Activated gamma-delta T cell (primary cell): Measurements from ENCODE around the gene DMXL1.

Experiments
- DNase-seq: peaks from one replicate; lab custom pipeline; 2025; lab: John Stamatoyannopoulos, UW

Gene DMXL1

DNA sequence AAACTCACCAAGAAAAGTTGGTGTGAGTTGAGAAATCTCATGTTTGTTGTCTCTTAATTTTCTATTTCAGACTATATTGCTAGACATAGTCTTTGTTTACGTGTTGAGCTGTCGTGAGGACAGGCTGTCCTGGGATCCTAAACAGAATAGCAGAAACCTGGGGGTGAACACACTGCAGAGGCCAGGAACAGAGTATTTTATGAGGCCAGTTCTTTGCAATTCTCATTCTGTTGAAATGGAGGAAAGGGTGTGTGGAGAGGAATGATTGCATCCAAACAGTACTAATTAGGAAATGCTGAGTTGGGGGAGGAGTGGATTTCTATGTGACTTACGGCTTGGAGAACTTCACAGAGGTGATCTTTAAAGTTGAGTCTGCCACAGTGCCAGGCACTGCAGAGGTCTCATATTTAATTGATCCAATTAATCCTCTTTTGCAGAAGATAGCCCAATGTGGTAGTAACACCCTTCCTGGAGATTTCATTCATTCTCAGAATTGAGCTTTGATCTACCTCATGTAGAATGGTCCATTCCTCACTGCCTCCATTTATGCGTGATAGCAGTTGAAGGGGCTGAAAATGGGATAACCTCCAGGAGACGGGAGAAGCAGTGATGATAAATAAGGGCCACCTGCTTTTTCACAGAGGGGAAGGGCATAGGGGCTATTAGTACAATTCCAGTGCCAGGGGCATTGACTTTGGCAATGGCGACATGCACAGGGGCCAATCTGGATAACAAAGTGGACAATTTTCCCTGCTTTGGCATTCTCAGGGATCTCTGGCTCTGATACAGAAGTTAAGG lies 200.3 kb downstream of the DMXL1 start:
- DNase-seq, result no peak

GRCh38 chr5:119271758-119272730 lies 201.2 kb downstream of the DMXL1 start:
- DNase-seq, result no peak

DNA sequence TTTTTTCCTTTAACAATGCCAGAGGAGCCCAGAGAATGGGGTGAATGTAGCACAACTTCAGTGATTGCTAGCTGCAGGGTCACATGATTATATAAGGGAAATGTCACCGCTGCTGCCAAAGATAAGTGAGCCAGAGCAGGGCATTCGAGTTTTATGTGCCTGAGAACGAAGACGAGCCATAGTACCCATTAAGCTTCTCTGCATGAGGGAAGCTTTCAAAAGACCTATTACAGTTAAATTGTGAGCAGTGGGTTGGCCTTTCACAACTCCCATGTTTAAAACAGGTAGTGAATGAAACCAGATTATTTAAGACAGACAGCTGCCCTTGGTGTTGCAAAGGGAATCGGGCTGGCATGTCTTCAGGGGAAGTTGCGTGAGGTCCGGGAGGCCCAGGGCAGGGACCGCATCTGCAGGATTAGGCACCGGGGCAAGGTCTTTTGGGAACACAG lies 202.5 kb downstream of the DMXL1 start:
- no peak for DNase-seq

- no peak for DNase-seq
Observed at GRCh38 chr5:119274030-119274766, 203.3 kb downstream of the DMXL1 start.

DNA sequence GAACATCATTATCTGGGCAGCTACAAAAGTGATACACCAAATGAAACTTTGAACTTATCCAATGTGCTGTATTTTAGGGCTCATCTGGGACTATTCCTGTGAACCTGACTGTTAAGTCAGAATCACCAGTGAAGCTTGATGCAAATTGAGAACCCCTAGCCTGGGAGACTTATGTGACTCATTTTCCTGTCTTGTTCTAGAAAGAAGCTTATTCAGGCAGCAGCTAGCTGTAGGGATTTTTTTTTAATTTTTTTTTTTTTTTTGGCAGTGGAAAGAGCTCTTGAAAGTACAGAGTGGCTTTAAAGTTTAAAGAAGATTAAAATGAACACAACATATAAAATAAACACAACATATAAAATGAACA lies 203.9 kb downstream of the DMXL1 start:
- DNase-seq, result no peak

DNA sequence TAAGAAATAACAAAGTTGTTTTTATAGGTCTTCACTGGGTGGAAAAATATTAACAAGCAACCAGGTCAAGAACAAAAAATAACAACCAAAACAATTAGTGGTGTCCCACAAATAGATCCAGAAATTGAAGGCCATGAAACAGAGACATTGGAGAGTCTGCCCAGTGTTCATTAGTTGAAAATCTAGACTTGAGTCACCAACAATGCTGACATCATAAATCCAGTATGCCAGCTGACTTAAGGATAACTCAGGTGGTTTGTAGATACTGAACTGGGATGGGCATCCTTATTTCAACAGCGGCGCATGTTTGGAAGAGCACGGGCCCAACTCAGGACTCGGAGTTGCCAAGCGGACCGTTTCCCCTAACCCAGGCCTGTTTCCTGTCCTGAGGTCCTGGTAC lies 204.3 kb downstream of the DMXL1 start:
- no peak for DNase-seq

DNA sequence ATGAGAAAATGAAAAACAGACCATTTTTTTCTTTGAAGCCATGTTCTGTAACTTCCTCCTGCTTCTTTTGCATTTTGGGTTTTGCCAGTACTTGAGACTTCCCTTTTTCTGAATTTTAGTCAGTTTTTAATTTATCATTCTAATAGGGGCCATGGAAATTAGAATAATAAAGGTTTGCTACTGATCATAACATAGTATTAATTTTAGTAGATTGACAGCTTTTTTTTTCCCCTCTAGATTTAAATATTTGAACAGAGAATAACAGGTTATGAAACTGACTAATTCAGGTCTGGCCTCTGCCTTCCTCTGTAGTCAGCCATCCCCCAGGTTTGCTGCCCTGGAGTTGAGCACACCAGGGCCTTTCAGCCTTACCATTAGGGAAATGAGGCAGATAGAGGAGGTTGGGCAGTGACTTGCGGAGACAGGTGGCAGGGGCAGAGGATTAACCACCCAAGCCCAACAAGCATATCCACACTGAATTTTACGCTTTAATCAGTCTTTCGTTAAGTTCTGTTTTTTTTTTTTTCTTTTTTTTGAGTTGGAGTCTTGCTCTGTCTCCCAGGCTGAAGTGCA lies 204.8 kb downstream of the DMXL1 start:
- no peak for DNase-seq

GRCh38 chr5:119276978-119277377 lies 206.1 kb downstream of the DMXL1 start:
- DNase-seq, result no peak

DNA sequence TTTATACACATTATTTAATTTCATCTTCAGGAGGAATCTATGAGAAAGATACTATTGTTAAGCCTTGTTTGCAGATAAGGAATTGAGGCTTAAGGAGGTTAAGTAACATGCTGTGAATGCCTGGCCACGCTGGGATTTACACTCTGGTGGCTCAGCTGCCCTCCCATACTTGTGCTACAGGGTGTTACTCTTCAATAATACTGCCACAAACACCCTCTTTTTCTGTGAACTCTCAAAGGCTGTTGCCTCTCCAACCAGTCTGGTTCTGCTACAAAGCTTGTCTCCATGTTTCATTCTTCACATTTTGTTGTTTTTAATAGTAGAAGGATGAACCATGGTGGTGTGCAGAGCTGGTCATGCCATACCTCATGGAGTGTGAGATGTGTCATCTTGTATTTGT lies 208.2 kb downstream of the DMXL1 start:
- no peak for DNase-seq

DNA sequence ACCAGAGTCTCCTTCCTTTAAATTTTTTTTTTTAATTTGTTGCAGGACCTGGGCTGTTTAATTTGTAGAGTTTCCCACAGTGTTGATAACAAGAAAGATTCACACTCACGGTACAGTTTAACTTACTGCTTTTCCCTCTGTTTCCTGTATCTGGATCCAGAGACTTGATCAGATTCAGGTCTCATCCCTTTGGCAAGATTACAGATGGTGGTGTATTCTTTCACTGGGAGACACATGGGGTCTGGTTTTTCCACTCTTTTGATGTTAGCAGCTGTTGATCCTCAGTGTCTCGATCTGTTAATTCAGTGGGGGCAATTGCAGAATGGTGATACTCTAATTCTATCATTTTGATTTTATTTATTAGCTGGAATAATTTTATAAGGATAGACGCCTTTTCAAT lies 209.5 kb downstream of the DMXL1 start:
- DNase-seq, result no peak

DNA sequence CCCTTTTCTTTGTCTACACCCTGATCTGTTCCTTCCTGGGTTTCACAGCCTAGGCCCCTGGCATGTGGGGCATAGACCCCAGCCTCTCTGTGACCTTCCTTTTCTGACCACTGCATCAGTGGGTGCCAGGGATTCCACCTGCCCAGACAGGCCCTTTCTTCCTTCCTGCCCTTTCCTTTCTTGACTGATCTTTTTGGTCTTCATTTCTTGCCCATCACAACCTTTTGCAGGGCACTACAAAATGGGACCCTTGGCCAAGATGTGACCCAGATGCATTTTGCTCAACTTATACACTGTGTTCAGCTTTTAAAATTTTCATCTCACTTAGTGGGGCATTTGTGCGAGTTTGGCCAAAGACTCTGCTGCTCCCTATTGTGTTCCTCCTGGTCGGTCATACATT lies 211.7 kb downstream of the DMXL1 start:
- DNase-seq, result no peak

GRCh38 chr5:119284031-119284430 lies 213.1 kb downstream of the DMXL1 start:
- no peak for DNase-seq

DNA sequence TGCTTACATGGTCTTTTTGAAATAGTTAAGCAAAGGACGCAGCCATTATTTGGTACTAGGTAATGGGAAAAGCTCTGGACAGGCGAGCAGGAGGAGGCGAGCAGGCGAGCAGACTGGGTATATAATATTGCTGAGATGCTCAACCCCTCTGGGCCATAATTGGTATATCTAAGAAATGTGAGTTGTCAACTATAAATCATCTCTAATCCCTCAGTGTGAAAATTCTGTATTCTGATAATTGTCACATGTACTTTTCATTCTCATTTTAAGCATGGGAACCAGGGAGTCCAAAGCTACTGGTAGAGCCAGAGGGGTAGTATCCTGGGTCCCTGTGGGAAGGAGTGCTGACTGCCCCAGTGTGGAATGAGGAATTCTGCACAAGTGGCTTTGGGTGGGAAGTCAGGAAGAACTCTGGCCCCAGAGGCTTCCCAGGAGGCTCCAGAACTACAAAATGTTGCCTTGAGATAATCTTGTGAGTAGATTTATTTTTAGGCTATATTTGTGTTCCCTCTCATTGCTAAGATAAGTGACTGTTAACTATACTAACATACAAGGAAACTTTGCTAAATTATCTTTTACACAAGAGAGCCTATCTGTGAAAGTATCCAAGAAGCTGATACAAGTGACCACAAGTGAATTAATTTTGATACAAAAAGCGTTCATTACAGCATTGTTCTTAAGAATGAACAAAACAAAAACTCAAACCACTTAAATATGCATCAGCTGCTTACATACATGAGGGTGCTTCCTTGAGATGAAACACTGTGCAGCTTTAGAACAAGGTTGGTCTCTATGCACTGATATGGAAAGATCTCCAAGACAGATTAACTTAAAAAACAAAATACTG lies 214.4 kb downstream of the DMXL1 start:
- no peak for DNase-seq

DNA sequence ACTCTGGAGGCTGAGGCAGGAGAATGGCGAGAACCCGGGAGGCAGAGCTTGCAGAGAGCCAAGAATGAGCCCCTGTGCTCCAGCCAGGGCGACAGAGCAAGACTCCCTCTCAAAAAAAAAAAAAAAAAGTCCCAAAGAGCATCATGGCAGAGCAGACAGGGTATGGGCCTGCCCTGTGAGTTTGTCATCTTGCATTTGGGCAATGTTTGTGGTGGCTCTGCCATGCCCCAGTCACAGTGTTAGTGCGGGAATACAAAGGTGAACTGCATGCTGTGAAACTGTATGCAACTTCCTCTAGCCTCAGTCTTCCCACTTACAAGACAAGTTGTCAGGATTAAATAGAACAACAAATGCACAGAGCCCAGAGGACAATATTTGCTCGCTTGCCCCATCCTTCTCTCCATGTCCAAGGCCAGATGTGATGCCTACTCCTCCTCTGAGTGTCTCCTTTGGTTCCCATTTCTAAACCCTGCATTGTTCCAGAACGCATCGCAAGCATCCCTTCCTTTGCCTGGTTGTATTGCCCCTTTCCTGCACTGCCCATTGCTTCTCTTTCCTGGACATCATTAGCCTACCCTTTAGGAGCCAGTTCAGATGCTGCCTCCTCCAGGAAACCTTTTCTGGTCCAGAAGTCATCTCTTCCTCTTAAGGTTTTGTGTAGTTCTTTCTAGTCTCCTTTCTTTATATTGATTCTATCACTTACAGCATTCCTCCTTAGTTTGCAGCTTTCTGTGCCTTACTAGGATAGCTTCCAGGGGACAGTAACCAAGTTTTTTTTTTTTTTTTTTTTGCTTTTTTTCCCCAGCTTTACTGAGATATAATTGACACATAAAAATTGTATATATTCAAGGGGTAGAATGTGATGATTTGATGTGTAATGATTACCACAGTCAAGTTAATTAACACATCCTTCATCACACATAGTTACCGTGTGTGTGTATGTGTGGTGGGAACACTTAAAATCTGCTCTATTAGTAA lies 215.9 kb downstream of the DMXL1 start:
- no peak for DNase-seq

DNA sequence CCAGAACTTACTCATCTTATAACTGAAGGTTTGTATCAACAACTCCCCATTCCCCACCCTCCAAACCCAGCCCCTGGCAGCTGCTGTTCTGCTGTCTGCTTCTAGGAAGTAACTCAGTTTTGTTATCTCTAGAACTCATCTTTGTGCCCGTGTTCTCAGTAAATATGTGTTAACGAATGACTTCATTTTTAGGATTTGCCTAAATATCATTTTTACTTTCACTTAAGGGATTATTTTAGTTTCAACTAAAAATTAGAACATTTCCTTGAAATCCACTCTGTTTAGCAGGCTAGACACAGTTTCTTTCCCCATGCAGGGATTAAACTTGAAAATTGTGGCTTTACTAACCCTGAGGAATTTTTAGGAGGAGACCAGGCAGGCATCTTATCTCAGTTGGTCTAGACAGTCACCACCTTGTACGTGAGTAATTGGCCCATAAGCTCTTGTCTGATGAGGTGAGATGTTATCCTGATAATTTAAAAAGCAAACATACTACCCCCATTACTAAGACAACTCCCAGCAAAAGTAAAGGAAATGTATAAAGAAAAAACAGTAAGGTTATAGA lies 216.7 kb downstream of the DMXL1 start:
- DNase-seq, result no peak

- no peak for DNase-seq
Observed at GRCh38 chr5:119288379-119289033, 217.6 kb downstream of the DMXL1 start.

GRCh38 chr5:119289438-119290044 lies 218.7 kb downstream of the DMXL1 start:
- no peak for DNase-seq

DNA sequence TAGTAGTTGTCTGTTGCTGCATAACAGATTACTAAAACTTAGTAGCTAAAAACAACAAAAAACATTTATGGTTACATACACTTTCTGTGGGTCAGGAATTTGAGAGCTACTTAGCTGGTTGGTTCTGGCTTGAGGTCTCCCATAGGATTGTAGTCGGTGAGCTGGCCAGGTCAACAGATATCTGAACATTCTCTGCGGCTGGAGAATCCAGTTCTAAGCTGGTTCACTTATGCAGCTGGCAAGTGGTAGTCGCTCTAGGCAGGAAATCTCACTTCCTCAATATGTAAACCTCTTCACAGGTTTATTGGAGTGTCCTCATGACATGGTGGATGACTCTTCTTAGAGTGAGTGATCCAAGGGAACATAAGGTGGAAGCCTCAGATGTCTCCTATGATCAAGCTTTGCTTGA lies 219.3 kb downstream of the DMXL1 start:
- DNase-seq, result no peak
